ENCODE data around the gene C3orf38.
"Not testable (repeated sequence)": the region's sequence is repeated elsewhere in the genome, so short reads cannot be mapped to it uniquely, and the experiment has no call there.

The C3orf38 gene

DNA sequence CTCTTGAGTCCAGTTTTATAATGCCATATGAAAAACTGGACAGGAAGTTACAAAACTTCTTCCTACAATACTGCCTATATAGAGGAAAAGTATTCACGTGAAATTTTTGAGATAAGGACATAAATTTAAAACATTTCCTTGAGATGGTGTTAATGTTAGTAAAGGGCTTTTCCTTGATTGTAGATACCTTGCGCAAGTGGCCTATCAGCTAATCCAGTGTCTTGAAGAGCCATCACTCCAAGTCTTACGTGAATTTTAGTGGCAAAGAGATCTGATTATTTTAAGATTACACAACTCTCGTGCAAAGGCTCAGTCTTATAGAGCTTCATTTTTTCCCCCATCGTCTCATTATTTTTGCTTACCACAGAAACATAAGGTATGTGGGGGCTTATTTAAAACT is 18.4 kb downstream of the C3orf38 start:
- no peaks in the 10 kb centered on the region for H3K9me3 ChIP-seq (ENCODE audit: low read length)
- no peak overlapping the region for H3K4me3 ChIP-seq (ENCODE audit: low read depth, low read length, poor library complexity, severe bottlenecking)
- H2AFZ ChIP-seq (ENCODE audit: low read length), result no peak overlapping the region
- H3K79me2 ChIP-seq (ENCODE audit: insufficient read depth, low read length), result no peaks in the 10 kb centered on the region
- H3K9ac ChIP-seq (ENCODE audit: low read length), result no peak overlapping the region
- H3K36me3 ChIP-seq (ENCODE audit: insufficient read depth, low read length), result peaks cover 6% of the 10 kb centered on the region; the same call in 1 of the 2 replicates
- H3K27ac ChIP-seq (ENCODE audit: low read depth, low read length, poor library complexity, severe bottlenecking), result no peak overlapping the region
- H3K4me2 ChIP-seq (ENCODE audit: low read length), result no peak overlapping the region
- 0 out of 2 replicates have a peak, but pooled peaks cover 3% of the 10 kb centered on the region for H3F3A ChIP-seq (ENCODE audit: insufficient read depth, low read length)
- H3K9me2 ChIP-seq (ENCODE audit: low read depth, low read length), result no peaks in the 10 kb centered on the region
- no peaks in the 10 kb centered on the region for H3K4me1 ChIP-seq (ENCODE audit: insufficient read depth, low read length, severe bottlenecking)
- no peaks in the 10 kb centered on the region for H4K20me1 ChIP-seq (ENCODE audit: insufficient read depth, low read length)
- no peaks in the 10 kb centered on the region for H3K27me3 ChIP-seq (ENCODE audit: insufficient read depth, low read length)
- no peak for TF ChIP-seq EZH2 (IDR thresholded peaks at IDR 0.05; ENCODE audit: borderline replicate concordance, low read length)
- TF ChIP-seq, protein P1, sequence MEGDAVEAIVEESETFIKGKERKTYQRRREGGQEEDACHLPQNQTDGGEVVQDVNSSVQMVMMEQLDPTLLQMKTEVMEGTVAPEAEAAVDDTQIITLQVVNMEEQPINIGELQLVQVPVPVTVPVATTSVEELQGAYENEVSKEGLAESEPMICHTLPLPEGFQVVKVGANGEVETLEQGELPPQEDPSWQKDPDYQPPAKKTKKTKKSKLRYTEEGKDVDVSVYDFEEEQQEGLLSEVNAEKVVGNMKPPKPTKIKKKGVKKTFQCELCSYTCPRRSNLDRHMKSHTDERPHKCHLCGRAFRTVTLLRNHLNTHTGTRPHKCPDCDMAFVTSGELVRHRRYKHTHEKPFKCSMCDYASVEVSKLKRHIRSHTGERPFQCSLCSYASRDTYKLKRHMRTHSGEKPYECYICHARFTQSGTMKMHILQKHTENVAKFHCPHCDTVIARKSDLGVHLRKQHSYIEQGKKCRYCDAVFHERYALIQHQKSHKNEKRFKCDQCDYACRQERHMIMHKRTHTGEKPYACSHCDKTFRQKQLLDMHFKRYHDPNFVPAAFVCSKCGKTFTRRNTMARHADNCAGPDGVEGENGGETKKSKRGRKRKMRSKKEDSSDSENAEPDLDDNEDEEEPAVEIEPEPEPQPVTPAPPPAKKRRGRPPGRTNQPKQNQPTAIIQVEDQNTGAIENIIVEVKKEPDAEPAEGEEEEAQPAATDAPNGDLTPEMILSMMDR (IDR thresholded peaks at IDR 0.05; ENCODE audit: low read length), result no peak

DNA sequence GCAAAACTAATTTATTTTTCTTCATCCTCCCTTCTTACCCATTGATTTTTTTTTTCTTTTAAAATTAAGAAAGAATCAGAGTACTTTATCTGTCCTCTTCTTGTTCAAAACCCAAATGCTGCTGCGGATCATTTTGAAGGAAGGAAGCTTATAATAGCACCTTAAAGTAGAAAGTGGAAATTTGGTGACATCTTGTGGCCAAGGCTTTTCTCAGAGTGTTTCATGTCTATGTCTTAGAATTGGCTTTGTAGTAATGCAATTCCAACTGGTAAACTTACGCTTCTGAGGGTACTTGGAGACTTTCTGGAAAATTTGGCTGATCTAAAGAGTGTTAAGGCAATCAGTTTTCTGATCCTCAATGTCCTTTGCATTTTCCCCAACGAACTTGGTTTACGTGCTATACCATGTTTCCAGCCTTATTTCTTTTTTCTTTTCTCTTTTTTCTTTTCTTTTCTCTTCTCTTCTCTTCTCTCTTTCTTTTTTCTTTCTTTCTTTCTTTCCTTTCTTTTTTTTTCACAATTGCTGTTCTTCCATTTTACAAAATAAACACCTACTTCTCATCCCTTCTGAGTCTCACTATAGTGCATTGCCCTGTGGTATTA is 30.7 kb downstream of the C3orf38 start:
- H3K9me3 ChIP-seq (ENCODE audit: low read length), result no peaks in the 10 kb centered on the region
- no peak for TF ChIP-seq EZH2 (IDR thresholded peaks at IDR 0.05; ENCODE audit: borderline replicate concordance, low read length)
- TF ChIP-seq, protein P1 (IDR thresholded peaks at IDR 0.05; ENCODE audit: low read length), result peak; percentile 67
- H3K27me3 ChIP-seq (ENCODE audit: insufficient read depth, low read length), result no peaks in the 10 kb centered on the region
- no peaks in the 10 kb centered on the region for H3K79me2 ChIP-seq (ENCODE audit: insufficient read depth, low read length)
- H3K4me3 ChIP-seq (ENCODE audit: low read depth, low read length, poor library complexity, severe bottlenecking), result no peak overlapping the region
- no peaks in the 10 kb centered on the region for H3K36me3 ChIP-seq (ENCODE audit: insufficient read depth, low read length)
- no peak overlapping the region for H2AFZ ChIP-seq (ENCODE audit: low read length)
- H3F3A ChIP-seq (ENCODE audit: insufficient read depth, low read length), result no peaks in the 10 kb centered on the region
- no peak overlapping the region for H3K27ac ChIP-seq (ENCODE audit: low read depth, low read length, poor library complexity, severe bottlenecking)
- H3K4me2 ChIP-seq (ENCODE audit: low read length), result no peak overlapping the region
- no peaks in the 10 kb centered on the region for H4K20me1 ChIP-seq (ENCODE audit: insufficient read depth, low read length)
- H3K4me1 ChIP-seq (ENCODE audit: insufficient read depth, low read length, severe bottlenecking), result no peaks in the 10 kb centered on the region
- H3K9ac ChIP-seq (ENCODE audit: low read length), result no peak overlapping the region
- H3K9me2 ChIP-seq (ENCODE audit: low read depth, low read length), result no peaks in the 10 kb centered on the region

GRCh38 chr3:88182165-88182918 is 32.6 kb downstream of the C3orf38 start:
- not testable (repeated sequence) for H3K9me2 ChIP-seq (ENCODE audit: low read depth, low read length); H3F3A ChIP-seq (ENCODE audit: insufficient read depth, low read length); H4K20me1 ChIP-seq (ENCODE audit: insufficient read depth, low read length); H3K4me1 ChIP-seq (ENCODE audit: insufficient read depth, low read length, severe bottlenecking); H3K27me3 ChIP-seq (ENCODE audit: insufficient read depth, low read length); H3K27ac ChIP-seq (ENCODE audit: low read depth, low read length, poor library complexity, severe bottlenecking); H3K9ac ChIP-seq (ENCODE audit: low read length); H3K79me2 ChIP-seq (ENCODE audit: insufficient read depth, low read length); H3K36me3 ChIP-seq (ENCODE audit: insufficient read depth, low read length); H3K4me3 ChIP-seq (ENCODE audit: low read depth, low read length, poor library complexity, severe bottlenecking); H2AFZ ChIP-seq (ENCODE audit: low read length); H3K9me3 ChIP-seq (ENCODE audit: low read length); H3K4me2 ChIP-seq (ENCODE audit: low read length)

Measured in OCI-LY1 (cell line).